Activated naive CD8-positive, alpha-beta T cell treated with anti-CD3 and anti-CD28 coated beads, Interleukin-2, amount 50 U/mL, for 16 hours (primary cell): ENCODE results near the gene GPR156.
"Not testable (repeated sequence)": the region's sequence is repeated elsewhere in the genome, so short reads cannot be mapped to it uniquely, and the experiment has no call there.

Experiments used
- DNase-seq: peaks from one replicate; pipeline ENCODE4 v3.0.0-alpha.2; 2020; ENCODE audit warnings: low read depth, low spot score

Gene GPR156

GRCh38 chr3:120161902-120162301 lies 123.1 kb downstream of the GPR156 start:
- no peak for DNase-seq

- DNase-seq, result no peak
Measured at GRCh38 chr3:120160050-120160449, 125.0 kb downstream of the GPR156 start.

- DNase-seq, result no peak
Measured at GRCh38 chr3:120157681-120158080, 127.3 kb downstream of the GPR156 start.

DNA sequence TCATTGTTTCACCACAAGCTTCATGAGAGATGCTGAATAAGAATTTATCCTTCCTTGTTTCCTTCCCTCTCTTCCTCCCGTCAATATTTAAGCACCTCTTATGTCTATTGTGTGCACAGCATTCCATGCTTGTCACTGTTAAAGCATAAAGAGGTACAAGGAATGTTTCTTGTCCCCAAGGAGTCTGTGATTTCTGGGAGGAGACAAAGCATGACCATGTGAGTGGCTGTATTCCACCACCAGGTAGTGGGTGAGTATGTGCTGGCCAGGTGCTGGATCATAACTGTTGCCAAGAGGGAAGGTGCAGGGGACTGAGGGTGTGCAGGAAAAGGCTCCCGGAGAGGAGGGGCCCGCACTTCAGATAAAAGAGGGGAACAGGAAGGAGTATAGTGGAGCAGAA lies 127.9 kb downstream of the GPR156 start:
- DNase-seq, result no peak

- no peak for DNase-seq
Measured at GRCh38 chr3:120156699-120157098, 128.3 kb downstream of the GPR156 start.

GRCh38 chr3:120155694-120156093 lies 129.3 kb downstream of the GPR156 start:
- DNase-seq, result not testable (repeated sequence)

DNA sequence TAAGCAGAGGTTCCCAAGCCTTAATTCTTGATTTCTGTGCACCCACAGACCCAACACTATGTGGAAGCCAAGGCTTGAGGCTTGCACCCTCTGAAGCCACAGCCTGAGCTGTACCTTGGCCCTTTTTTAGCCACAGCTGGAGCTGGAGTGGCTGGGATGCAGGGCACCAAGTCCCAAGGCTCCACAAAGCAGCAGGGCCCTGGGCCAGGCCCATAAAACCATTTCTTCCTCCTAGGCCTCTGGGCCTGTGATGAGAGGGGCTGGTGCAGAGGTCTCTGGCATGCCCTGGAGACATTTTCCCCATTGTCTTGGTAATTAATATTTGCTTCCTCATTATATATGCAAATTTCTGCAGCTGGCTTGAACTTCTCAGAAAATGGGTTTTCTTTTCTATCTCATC lies 129.9 kb downstream of the GPR156 start:
- no peak for DNase-seq

DNA sequence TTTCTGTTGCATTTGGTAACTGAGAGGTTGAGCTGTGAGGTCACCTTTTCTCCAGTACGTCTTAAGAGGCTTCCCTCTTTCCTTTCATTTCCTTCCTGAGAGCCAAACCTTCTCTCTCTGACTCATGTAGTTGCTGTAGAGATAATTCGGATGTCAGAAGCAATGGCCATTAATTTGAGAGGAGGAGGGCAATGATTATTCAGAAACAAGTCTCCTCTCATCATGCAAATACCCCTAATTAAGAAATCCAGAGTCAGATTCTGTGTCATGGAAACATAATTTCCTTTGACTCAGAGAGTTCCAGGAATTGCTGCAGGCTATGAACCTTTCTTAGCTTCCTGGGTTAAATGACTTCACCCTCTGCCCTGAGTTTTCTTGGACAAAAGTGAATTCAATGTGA lies 131.7 kb downstream of the GPR156 start:
- DNase-seq, result no peak

- DNase-seq, result no peak
Measured at GRCh38 chr3:120151791-120152190, 133.2 kb downstream of the GPR156 start.

DNA sequence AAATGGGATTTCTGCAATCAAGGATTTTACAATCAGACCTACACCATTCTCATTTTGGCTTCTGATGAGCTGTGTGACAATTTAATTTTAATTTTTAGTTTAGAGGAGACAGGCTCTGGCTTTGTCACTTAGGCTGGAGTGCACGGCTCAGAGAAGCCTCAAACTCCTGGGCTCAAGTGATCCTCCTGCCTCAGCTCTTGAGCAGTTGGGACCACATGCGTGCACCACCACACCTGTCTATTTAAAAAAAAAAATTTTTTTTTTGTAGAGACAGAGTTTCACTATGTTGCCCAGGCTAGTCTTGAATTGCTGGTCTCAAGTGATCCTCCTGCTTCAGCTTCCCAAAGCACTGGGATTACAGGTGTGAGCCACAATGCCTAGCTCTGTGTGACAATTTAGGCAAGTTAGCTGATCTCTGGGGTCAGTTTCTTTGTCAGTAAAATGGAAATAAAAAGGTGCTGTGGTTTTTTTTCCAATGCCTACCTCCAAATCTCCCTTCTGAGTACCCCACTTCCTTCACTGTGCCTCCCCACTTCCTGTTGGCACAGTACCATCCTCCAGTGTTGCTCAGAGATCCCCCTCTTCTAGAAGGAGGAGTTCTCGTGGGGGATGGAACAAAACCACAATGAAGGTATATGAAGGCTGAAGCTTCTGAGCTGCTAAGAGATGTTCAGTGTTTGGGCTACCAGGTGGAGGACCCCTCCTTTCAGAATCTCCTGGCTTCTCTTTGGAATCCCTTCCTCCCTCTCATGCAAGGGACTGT lies 136.7 kb downstream of the GPR156 start:
- DNase-seq, result no peak

GRCh38 chr3:120147072-120147871 lies 137.8 kb downstream of the GPR156 start:
- no peak for DNase-seq

GRCh38 chr3:120145542-120146285 lies 139.3 kb downstream of the GPR156 start:
- no peak for DNase-seq

DNA sequence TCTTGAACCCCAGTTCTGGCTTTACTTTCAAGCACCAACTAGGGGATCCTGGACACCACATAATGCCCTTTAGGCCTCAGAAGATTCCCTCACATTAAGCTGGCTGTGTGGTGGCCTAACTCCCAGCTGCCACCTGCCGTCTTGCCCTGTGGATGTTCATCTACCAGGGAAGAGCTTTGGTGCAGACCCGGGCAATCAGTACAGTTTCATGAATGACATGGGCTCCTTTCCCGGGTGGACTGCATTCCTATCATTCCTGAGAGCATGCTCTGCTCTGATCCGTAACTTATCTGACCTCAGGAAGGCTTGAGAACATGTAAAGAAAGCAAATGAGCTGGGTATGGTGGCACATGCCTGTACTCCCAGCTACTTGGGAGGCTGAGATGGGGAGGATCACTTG lies 140.8 kb downstream of the GPR156 start:
- no peak for DNase-seq

GRCh38 chr3:120143676-120144075 lies 141.3 kb downstream of the GPR156 start:
- no peak for DNase-seq

- DNase-seq, result no peak
Measured at GRCh38 chr3:120142236-120142635, 142.8 kb downstream of the GPR156 start.

DNA sequence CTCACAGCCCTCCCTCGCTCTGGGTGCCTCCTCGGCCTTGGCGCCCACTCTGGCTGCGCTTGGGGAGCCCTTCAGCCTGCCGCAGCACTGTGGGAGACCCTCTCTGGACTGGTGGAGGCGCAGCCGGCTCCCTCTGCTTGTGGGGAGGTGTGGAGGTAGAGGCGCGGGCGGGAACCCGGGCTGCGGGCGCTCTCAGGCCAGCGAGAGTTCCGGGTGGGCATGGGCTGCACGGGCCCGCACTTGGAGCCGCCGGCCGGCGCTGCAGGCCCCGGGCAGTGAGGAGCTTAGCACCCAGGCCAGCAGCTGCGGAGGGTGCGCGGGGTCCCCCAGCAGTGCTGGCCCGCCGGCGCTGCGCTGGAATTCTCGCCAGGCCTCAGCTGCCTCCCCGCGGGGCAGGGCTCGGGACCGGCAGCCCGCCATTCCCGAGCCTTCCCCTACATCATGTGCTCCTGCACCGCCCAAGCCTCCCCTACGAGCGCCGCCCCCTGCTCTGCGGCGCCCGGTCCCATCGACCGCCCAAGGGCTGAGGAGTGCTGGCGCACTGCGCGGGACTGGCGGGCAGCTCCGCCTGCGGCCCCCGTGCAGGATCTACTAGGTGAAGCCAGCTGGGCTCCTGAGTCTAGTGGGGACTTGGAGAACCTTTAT lies 144.8 kb downstream of the GPR156 start:
- DNase-seq, result no peak

DNA sequence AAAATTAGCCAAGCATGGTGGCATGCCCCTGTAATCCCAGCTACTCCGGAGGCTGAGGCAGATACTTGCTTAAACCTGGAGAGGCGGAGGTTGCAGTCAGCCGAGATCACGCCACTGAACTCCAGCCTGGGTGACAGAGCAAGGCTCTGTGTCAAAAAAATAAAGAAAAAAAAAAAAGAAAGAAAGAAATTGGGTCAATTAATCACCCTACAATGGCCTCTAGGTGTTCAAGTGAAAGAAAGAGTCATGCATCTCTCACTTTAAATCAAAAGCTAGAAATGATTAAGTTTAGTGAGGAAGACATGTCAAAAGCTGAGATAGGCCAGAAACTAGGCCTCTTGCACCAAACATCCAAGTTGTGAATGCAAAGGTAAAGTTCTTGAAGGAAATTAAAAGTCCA lies 145.9 kb downstream of the GPR156 start:
- DNase-seq, result no peak

GRCh38 chr3:120137548-120137947 lies 147.5 kb downstream of the GPR156 start:
- no peak for DNase-seq

DNA sequence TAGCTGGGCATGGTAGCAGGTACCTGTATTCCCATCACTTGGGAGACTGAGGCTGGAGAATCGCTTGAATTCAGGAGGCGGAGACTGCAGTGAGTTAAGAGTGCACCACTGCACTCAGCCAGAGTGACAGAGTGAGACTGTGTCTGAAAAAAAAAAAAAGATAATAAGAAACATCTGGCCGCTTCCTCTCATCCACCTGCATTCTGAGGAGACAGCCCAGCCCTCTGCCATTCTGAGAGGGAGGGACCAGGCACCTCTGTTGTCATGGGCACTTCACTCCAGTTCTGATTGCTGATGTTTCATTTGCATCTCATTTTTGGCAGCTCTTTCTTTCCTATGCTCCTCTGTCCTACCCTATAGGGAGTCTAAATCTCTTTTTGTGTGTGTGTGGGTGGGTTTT lies 154.4 kb downstream of the GPR156 start:
- DNase-seq, result no peak

GRCh38 chr3:120129718-120130513 lies 155.1 kb downstream of the GPR156 start:
- no peak for DNase-seq

- no peak for DNase-seq
Measured at GRCh38 chr3:120129051-120129450, 156.0 kb downstream of the GPR156 start.
